Osteocyte (in vitro differentiated cells): Measurements from ENCODE around the gene NOXO1. TPM values are rescaled to one million over a fixed set of nuclear protein-coding genes. Genes with fewer than 3 reads are reported as not detected.

ENCODE experiments used
- DNase-seq: peaks from one replicate; pipeline ENCODE4 v3.0.0; 2021; ENCODE audit warnings: mixed read lengths; ENCODE audit not compliant: unreplicated experiment; ENCODE audit errors: extremely low spot score
- H3K27ac Mint-ChIP-seq: one replicate; pipeline ENCODE4 v1.8.0; 2021; ENCODE audit warnings: mild to moderate bottlenecking, mixed read lengths; ENCODE audit not compliant: unreplicated experiment
- H3K27me3 Mint-ChIP-seq: one replicate; pipeline ENCODE4 v1.8.0; 2021; ENCODE audit warnings: mixed read lengths; ENCODE audit not compliant: unreplicated experiment
- H3K36me3 Mint-ChIP-seq: one replicate; pipeline ENCODE4 v1.8.0; 2021; ENCODE audit warnings: mixed read lengths; ENCODE audit not compliant: unreplicated experiment
- H3K4me1 Mint-ChIP-seq: one replicate; pipeline ENCODE4 v1.8.0; 2021; ENCODE audit warnings: mixed read lengths; ENCODE audit not compliant: unreplicated experiment
- H3K4me3 Mint-ChIP-seq: one replicate; pipeline ENCODE4 v1.8.0; 2021; ENCODE audit warnings: mild to moderate bottlenecking, moderate library complexity, mixed read lengths; ENCODE audit not compliant: unreplicated experiment
- H3K9me3 Mint-ChIP-seq: one replicate; pipeline ENCODE4 v1.8.0; 2021; ENCODE audit warnings: mixed read lengths; ENCODE audit not compliant: unreplicated experiment
- total RNA-seq: library from RNA; stranded (reverse); gene quantifications from 2 replicates; pipeline ENCODE4 v1.2.1, GENCODE V29; 2021
- TF ChIP-seq, protein P1 (sequence below): fragments of 200-600 bp; sonication (generic); IDR thresholded peaks from 2 replicates; pipeline ENCODE4 v1.5.0; 2021; ENCODE audit warnings: antibody characterized with exemption, mild to moderate bottlenecking, moderate library complexity

NOXO1 gene
- total RNA-seq, 1 donor from 2014 or later = 0.54 TPM

DNA sequence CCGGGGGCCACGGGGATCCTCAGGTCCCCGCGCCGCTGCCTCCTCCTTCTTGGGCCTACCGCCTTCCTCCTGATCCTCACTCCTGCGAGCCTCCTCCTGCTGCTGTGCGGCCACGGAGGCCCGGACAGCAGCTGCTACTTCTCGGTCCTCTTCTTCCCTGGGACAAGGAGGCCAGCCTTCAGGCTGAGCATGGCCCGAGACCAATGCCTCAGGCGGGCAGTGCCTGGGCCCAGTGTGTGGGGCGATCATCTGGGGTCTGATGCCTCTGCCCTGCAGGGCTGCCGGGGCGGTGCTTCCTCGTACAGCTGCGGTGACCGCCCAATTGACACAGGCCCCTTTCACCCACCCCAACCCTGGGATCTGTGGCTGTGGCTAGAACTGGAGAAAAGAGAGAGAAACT, 19.8 kb upstream of the NOXO1 start:
- no peaks in the 10 kb centered on the region for H3K9me3 Mint-ChIP-seq
- H3K27me3 Mint-ChIP-seq = no peaks in the 10 kb centered on the region
- H3K27ac Mint-ChIP-seq = no peak overlapping the region
- peaks cover 15% of the 10 kb centered on the region for H3K36me3 Mint-ChIP-seq
- no peak overlapping the region for H3K4me3 Mint-ChIP-seq
- no peak for DNase-seq
- TF ChIP-seq, protein P1, sequence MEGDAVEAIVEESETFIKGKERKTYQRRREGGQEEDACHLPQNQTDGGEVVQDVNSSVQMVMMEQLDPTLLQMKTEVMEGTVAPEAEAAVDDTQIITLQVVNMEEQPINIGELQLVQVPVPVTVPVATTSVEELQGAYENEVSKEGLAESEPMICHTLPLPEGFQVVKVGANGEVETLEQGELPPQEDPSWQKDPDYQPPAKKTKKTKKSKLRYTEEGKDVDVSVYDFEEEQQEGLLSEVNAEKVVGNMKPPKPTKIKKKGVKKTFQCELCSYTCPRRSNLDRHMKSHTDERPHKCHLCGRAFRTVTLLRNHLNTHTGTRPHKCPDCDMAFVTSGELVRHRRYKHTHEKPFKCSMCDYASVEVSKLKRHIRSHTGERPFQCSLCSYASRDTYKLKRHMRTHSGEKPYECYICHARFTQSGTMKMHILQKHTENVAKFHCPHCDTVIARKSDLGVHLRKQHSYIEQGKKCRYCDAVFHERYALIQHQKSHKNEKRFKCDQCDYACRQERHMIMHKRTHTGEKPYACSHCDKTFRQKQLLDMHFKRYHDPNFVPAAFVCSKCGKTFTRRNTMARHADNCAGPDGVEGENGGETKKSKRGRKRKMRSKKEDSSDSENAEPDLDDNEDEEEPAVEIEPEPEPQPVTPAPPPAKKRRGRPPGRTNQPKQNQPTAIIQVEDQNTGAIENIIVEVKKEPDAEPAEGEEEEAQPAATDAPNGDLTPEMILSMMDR = no peak
- H3K4me1 Mint-ChIP-seq = peaks cover 11% of the 10 kb centered on the region

DNA sequence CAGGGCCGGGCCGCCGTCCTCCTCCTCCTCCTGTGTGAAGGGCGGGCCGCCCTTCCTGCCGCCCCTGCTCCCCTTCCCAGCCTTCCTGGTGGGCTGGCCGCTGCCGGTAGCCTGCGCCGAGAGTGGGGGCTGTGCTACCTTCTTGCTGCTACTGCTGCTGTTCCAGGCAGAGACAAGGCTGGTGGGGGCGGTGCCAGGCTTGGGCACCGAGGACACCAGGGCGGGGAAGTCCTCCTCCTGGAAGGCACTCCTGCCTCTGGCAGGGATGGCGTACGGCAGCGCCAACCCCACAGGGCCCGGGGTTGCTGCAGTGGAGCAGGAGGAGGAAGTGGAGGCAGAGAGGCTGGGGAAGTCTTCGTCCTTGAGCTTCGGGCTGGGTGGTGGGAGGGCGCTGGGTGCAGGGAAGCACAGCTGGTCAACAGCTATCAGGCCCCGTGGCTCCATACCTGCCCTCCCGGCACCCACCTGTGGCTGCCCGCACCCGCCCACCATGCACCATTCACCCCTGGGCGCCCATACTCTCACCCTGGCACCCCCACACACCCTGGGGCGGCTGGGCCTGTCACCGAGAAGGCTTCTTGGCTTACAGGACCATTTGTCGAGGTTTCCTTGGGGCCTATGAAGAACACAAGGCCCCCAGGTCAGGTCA, 18.7 kb upstream of the NOXO1 start:
- Mint-ChIP-seq H3K27me3 (no peaks in the 10 kb centered on the region), H3K4me3 (no peak overlapping the region), H3K27ac (no peak overlapping the region), H3K36me3 (peaks cover 18% of the 10 kb centered on the region), H3K9me3 (no peaks in the 10 kb centered on the region), H3K4me1 (peaks cover 8% of the 10 kb centered on the region)
- DNase-seq = no peak
- TF ChIP-seq, protein P1 = no peak

DNA sequence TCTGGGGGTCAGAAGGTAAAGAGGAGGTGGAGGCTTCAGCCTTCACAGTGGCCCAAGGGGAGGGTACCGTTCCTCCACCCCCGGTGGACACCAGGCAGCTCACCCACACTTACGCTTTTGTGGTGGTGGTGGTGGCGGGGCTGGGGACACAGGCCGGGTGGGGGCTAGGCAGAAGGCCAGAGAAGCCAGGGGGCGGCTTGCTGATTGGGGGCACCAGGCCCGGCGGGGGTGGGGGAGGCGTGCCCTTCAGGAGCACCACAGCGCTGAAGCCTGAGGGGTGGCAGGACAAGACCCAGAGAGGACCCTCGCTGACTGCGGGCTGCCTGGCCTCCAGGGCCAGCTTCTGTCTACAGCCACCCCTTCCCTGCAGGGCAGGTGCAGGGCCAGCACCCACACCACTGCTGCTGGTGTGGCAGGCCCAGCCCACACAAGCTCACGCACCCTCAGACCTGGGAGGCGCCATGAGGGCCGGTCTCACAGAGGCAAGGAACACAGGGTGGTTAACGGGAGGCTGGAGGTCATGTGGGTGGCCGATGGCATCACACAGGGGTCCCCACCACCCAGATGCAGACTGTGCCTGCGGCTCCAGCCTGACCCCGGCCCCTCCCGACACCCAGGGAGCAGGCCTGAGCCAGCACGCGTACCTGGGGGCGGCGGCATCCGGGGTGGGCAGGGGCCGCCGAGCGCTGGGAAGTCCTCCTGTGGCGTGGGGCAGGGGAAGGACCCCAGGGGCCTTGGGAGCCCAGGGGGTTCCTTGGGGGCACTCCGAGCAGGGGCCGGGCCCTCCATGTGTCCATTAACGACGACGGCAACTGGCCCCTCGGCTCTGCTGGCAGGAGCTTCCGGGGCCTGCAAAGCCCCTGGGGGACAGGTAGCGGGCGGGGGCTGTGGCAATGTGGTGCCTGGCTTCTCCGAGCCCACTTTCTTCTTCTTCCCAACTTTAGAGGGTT, 17.9 kb upstream of the NOXO1 start:
- Mint-ChIP-seq H3K27me3 (no peaks in the 10 kb centered on the region), H3K4me1 (peaks cover 3% of the 10 kb centered on the region), H3K36me3 (peaks cover 18% of the 10 kb centered on the region), H3K4me3 (no peak overlapping the region), H3K27ac (no peak overlapping the region), H3K9me3 (no peaks in the 10 kb centered on the region)
- TF ChIP-seq, protein P1 = no peak
- DNase-seq = no peak

DNA sequence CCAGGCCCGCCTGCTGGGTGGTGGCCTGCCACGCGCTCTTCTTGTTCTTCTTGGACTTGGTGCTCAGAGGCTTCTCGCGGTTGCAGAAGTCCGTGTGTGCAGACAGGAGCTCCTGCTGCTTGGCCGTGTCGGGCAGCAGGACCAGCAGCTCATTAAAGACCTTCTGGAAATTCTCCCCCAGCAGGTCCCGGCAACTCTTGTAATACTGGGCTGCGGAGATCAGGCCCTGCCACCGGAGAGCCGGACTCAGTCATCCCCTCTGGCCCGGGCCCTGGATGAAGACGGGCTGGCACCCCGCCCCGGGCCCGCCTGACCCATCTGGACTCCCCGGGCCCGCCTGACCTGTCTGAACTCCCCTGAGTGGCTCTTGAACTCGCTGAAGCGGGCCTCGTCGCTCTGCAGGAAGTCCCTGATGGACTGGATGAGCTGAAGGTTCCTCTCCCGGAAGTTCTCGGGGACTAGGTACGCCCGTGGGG, 17.1 kb upstream of the NOXO1 start:
- Mint-ChIP-seq H3K36me3 (peaks cover 18% of the 10 kb centered on the region), H3K9me3 (no peaks in the 10 kb centered on the region), H3K4me3 (no peak overlapping the region), H3K27me3 (no peaks in the 10 kb centered on the region), H3K4me1 (no peaks in the 10 kb centered on the region), H3K27ac (no peak overlapping the region)
- TF ChIP-seq, protein P1 = no peak
- no peak for DNase-seq
